Kidney (tissue), 14 donors: ENCODE measurements around the gene PEX26. TPM values are rescaled to one million over a fixed set of nuclear protein-coding genes. Genes with fewer than 3 reads are reported as not detected.

Source experiments
- DNase-seq, 5 donors: peaks; one replicate each; pipeline ENCODE4 v3.0.0-alpha.2; 2013 to 2020
- FAIRE-seq: peaks from 2 replicates; lab custom pipeline; 2012; peaks lifted over from hg19 to GRCh38; lab: Jason Lieb, UNC
- H3K27ac ChIP-seq, 2 donors: one replicate each; pipeline ENCODE4 v1.7.0; 2013; ENCODE audit warnings: low read depth in 2 of 2, low read length in 2 of 2, inconsistent platforms in 1 of 2
- H3K27me3 ChIP-seq: one replicate; pipeline ENCODE4 v1.7.1; 2013; ENCODE audit warnings: low read length, inconsistent platforms; ENCODE audit not compliant: control insufficient read depth, insufficient read depth
- H3K36me3 ChIP-seq, 3 donors: one replicate each; pipeline versions ENCODE4 v1.7.0 to v1.7.1; 2013; ENCODE audit warnings: low read length in 3 of 3, control low read depth in 1 of 3, inconsistent platforms in 1 of 3; ENCODE audit not compliant: insufficient read depth in 3 of 3, control insufficient read depth in 2 of 3
- H3K4me1 ChIP-seq, 3 donors: one replicate each; pipeline versions ENCODE4 v1.7.0 to v1.7.1; 2013; ENCODE audit warnings: low read length in 3 of 3, inconsistent platforms in 1 of 3, low read depth in 1 of 3; ENCODE audit not compliant: control insufficient read depth in 2 of 3, insufficient read depth in 2 of 3
- H3K4me3 ChIP-seq, 3 donors: one replicate each; pipeline versions ENCODE4 v1.7.0 to v1.8.1; 2013; ENCODE audit warnings: low read length in 3 of 3, control low read depth in 1 of 3, inconsistent platforms in 1 of 3
- H3K9ac ChIP-seq, 3 donors: one replicate each; pipeline versions ENCODE4 v1.7.0 to v1.7.1; 2013; ENCODE audit warnings: low read length in 3 of 3, control low read depth in 1 of 3, inconsistent platforms in 1 of 3
- H3K9me3 ChIP-seq, 3 donors: one replicate each; pipeline versions ENCODE4 v1.7.0 to v1.7.1; 2013; ENCODE audit warnings: low read length in 3 of 3, control low read depth in 1 of 3, inconsistent platforms in 1 of 3; ENCODE audit not compliant: control insufficient read depth in 2 of 3, insufficient read depth in 1 of 3
- intact Hi-C: fragments of 100-400 bp; cut with DNase I; formaldehyde crosslinking; loops from one replicate; pipeline ENCODE4 v1.11.1; 2022
- polyA plus RNA-seq: library from polyadenylated mRNA; stranded (reverse); fragments of 350-450 nt; fragmentation: Illumina TruSeq; extraction: RNeasy Lipid Tissue Mini Kit (QIAGEN cat#74804); gene quantifications from one replicate; pipeline ENCODE4 v1.2.3, GENCODE V29; 2014; ENCODE audit warnings: low read depth, low replicate concordance; ENCODE audit not compliant: insufficient read depth
- total RNA-seq: library from RNA; stranded (reverse); fragmentation: NEBNext Ultra II Directional; extraction: Animal tissue kit (Norgen Biotek cat#: 25700); gene quantifications from one replicate; pipeline ENCODE4 v1.2.1, GENCODE V29; 2021
- TF ChIP-seq, protein P1 (sequence below): IDR thresholded peaks from 3 replicates; pipeline ENCODE4 v1.5.1; 2012; ENCODE audit warnings: mild to moderate bottlenecking, moderate library complexity, borderline replicate concordance; ENCODE audit not compliant: insufficient read depth; ENCODE audit errors: extremely low read depth
- donor health status: control.
- donor health status: control.
- donor health status: control.
- donor health status: control.
- donor health status: control.
- donor health status: DM: yes; HTN: yes; CAD: no.
- donor health status: Normal renal cell carcinoma (clear cell type).

The PEX26 gene
- total and polyA plus RNA-seq, 2 donors from 2014 or later: 18.1 to 45.2 TPM

GRCh38 chr22:18115906-18116371 is 38.1 kb downstream of the PEX26 start:
- H3K4me1 ChIP-seq: peaks cover 0 to under 1% (median 0%) of the 10 kb centered on the region in 3 donors
- H3K9ac ChIP-seq: no peak overlapping the region
- H3K27me3 ChIP-seq: no peaks in the 10 kb centered on the region
- no peak overlapping the region for H3K4me3 ChIP-seq
- H3K27ac ChIP-seq: no peak overlapping the region
- no peaks in the 10 kb centered on the region for H3K9me3 ChIP-seq
- FAIRE-seq (no peak), DNase-seq (no peak)
- TF ChIP-seq, protein P1, sequence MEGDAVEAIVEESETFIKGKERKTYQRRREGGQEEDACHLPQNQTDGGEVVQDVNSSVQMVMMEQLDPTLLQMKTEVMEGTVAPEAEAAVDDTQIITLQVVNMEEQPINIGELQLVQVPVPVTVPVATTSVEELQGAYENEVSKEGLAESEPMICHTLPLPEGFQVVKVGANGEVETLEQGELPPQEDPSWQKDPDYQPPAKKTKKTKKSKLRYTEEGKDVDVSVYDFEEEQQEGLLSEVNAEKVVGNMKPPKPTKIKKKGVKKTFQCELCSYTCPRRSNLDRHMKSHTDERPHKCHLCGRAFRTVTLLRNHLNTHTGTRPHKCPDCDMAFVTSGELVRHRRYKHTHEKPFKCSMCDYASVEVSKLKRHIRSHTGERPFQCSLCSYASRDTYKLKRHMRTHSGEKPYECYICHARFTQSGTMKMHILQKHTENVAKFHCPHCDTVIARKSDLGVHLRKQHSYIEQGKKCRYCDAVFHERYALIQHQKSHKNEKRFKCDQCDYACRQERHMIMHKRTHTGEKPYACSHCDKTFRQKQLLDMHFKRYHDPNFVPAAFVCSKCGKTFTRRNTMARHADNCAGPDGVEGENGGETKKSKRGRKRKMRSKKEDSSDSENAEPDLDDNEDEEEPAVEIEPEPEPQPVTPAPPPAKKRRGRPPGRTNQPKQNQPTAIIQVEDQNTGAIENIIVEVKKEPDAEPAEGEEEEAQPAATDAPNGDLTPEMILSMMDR: no peak
- intact Hi-C loops: no loop called here
- no peaks in the 10 kb centered on the region for H3K36me3 ChIP-seq

GRCh38 chr22:18116634-18117033 is 38.8 kb downstream of the PEX26 start:
- no peak overlapping the region for H3K9ac ChIP-seq
- no peaks in the 10 kb centered on the region for H3K27me3 ChIP-seq
- FAIRE-seq (no peak), DNase-seq (no peak)
- H3K36me3 ChIP-seq: no peaks in the 10 kb centered on the region
- H3K4me1 ChIP-seq: no peaks in the 10 kb centered on the region
- H3K27ac ChIP-seq: no peak overlapping the region
- no peaks in the 10 kb centered on the region for H3K9me3 ChIP-seq
- TF ChIP-seq, protein P1: no peak
- intact Hi-C loops: no loop called here
- no peak overlapping the region for H3K4me3 ChIP-seq

DNA sequence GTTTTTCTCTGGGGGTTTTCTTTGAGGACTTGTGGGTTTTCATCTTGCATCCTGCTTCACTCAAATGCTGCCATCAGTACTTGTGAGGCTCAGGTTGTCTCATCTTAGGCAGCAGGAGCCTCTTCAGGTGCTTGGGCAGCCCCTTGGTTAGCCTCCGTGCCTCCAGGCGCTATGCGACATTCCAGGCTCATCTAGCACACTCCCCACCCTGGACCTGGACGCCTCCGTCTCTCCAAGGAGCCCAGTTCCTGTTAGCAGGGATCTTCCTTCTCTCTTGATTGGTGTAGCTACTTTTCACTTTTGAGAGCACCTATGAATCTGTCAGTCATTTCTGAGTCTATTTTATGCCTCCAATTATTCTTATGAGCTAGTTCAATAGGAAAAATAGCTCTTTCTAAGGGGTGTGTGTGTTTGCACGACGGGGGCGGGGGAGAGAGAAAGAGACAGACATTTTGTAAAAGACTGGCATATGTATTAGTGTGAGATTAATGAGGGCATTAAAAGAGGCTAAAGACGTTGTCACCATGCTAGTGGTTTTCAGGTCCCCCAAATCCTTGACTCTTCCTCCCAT is 40.6 kb downstream of the PEX26 start:
- Histone ChIP-seq H3K9ac (no peak overlapping the region), H3K36me3 (no peaks in the 10 kb centered on the region), H3K27ac (no peak overlapping the region), H3K4me1 (no peaks in the 10 kb centered on the region), H3K9me3 (no peaks in the 10 kb centered on the region), H3K4me3 (no peak overlapping the region), H3K27me3 (no peaks in the 10 kb centered on the region)
- DNase-seq: no peak
- TF ChIP-seq, protein P1: no peak
- FAIRE-seq: no peak
- intact Hi-C loops: no loop called here
